Kidney (tissue), 14 donors: ENCODE results near the gene C14orf132. TPM values are rescaled to one million over a fixed set of nuclear protein-coding genes. Genes with fewer than 3 reads are reported as not detected.

Experiments
- DNase-seq, 5 donors: peaks; one replicate each; pipeline ENCODE4 v3.0.0-alpha.2; 2013 to 2020
- FAIRE-seq: peaks from 2 replicates; lab custom pipeline; 2012; peaks lifted over from hg19 to GRCh38; lab: Jason Lieb, UNC
- H3K27ac ChIP-seq, 2 donors: one replicate each; pipeline ENCODE4 v1.7.0; 2013; ENCODE audit warnings: low read depth in 2 of 2, low read length in 2 of 2, inconsistent platforms in 1 of 2
- H3K27me3 ChIP-seq: one replicate; pipeline ENCODE4 v1.7.1; 2013; ENCODE audit warnings: low read length, inconsistent platforms; ENCODE audit not compliant: control insufficient read depth, insufficient read depth
- H3K36me3 ChIP-seq, 3 donors: one replicate each; pipeline versions ENCODE4 v1.7.0 to v1.7.1; 2013; ENCODE audit warnings: low read length in 3 of 3, control low read depth in 1 of 3, inconsistent platforms in 1 of 3; ENCODE audit not compliant: insufficient read depth in 3 of 3, control insufficient read depth in 2 of 3
- H3K4me1 ChIP-seq, 3 donors: one replicate each; pipeline versions ENCODE4 v1.7.0 to v1.7.1; 2013; ENCODE audit warnings: low read length in 3 of 3, inconsistent platforms in 1 of 3, low read depth in 1 of 3; ENCODE audit not compliant: control insufficient read depth in 2 of 3, insufficient read depth in 2 of 3
- H3K4me3 ChIP-seq, 3 donors: one replicate each; pipeline versions ENCODE4 v1.7.0 to v1.8.1; 2013; ENCODE audit warnings: low read length in 3 of 3, control low read depth in 1 of 3, inconsistent platforms in 1 of 3
- H3K9ac ChIP-seq, 3 donors: one replicate each; pipeline versions ENCODE4 v1.7.0 to v1.7.1; 2013; ENCODE audit warnings: low read length in 3 of 3, control low read depth in 1 of 3, inconsistent platforms in 1 of 3
- H3K9me3 ChIP-seq, 3 donors: one replicate each; pipeline versions ENCODE4 v1.7.0 to v1.7.1; 2013; ENCODE audit warnings: low read length in 3 of 3, control low read depth in 1 of 3, inconsistent platforms in 1 of 3; ENCODE audit not compliant: control insufficient read depth in 2 of 3, insufficient read depth in 1 of 3
- intact Hi-C: fragments of 100-400 bp; cut with DNase I; formaldehyde crosslinking; loops from one replicate; pipeline ENCODE4 v1.11.1; 2022
- polyA plus RNA-seq: library from polyadenylated mRNA; stranded (reverse); fragments of 350-450 nt; fragmentation: Illumina TruSeq; extraction: RNeasy Lipid Tissue Mini Kit (QIAGEN cat#74804); gene quantifications from one replicate; pipeline ENCODE4 v1.2.3, GENCODE V29; 2014; ENCODE audit warnings: low read depth, low replicate concordance; ENCODE audit not compliant: insufficient read depth
- total RNA-seq: library from RNA; stranded (reverse); fragmentation: NEBNext Ultra II Directional; extraction: Animal tissue kit (Norgen Biotek cat#: 25700); gene quantifications from one replicate; pipeline ENCODE4 v1.2.1, GENCODE V29; 2021
- TF ChIP-seq, protein P1 (sequence below): IDR thresholded peaks from 3 replicates; pipeline ENCODE4 v1.5.1; 2012; ENCODE audit warnings: mild to moderate bottlenecking, moderate library complexity, borderline replicate concordance; ENCODE audit not compliant: insufficient read depth; ENCODE audit errors: extremely low read depth
- donor health status: control.
- donor health status: control.
- donor health status: control.
- donor health status: control.
- donor health status: control.
- donor health status: DM: yes; HTN: yes; CAD: no.
- donor health status: Normal renal cell carcinoma (clear cell type).

The C14orf132 gene
- total and polyA plus RNA-seq, 2 donors from 2014 or later: 6.0 to 17.5 TPM

- Histone ChIP-seq H3K27ac (no peak overlapping the region), H3K9ac (no peak overlapping the region), H3K27me3 (no peaks in the 10 kb centered on the region), H3K4me1 (peaks cover 0 to 3% (median 0%) of the 10 kb centered on the region in 3 donors), H3K36me3 (no peaks in the 10 kb centered on the region), H3K9me3 (no peaks in the 10 kb centered on the region), H3K4me3 (no peak overlapping the region)
- FAIRE-seq: no peak
- no peak for DNase-seq
- TF ChIP-seq, protein P1, sequence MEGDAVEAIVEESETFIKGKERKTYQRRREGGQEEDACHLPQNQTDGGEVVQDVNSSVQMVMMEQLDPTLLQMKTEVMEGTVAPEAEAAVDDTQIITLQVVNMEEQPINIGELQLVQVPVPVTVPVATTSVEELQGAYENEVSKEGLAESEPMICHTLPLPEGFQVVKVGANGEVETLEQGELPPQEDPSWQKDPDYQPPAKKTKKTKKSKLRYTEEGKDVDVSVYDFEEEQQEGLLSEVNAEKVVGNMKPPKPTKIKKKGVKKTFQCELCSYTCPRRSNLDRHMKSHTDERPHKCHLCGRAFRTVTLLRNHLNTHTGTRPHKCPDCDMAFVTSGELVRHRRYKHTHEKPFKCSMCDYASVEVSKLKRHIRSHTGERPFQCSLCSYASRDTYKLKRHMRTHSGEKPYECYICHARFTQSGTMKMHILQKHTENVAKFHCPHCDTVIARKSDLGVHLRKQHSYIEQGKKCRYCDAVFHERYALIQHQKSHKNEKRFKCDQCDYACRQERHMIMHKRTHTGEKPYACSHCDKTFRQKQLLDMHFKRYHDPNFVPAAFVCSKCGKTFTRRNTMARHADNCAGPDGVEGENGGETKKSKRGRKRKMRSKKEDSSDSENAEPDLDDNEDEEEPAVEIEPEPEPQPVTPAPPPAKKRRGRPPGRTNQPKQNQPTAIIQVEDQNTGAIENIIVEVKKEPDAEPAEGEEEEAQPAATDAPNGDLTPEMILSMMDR: no peak
- intact Hi-C loops: no loop called here
These were observed 80.8 kb downstream of the C14orf132 start for GRCh38 chr14:96119947-96120346.

DNA sequence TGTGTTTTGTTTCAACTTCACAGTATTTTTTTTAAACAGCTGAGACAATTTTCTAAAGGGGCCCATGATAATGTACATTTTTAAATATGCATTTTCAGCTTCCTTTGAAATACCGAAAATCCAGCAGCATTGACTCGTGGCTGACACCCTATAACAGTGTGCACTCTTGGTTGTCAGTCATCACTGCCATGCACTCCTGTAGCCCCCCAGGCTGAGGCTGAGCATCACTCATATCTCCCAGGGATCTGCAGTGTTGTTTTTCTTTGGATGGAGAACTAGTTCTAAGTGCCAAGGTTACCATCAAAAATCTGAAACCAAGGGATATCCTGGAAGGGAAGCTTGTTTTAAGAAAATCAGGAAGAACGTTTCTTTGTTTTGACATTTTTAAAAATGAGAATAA is 81.2 kb downstream of the C14orf132 start:
- Histone ChIP-seq H3K4me1 (peaks cover 0 to 3% (median 0%) of the 10 kb centered on the region in 3 donors), H3K27me3 (no peaks in the 10 kb centered on the region), H3K4me3 (no peak overlapping the region), H3K27ac (no peak overlapping the region), H3K9ac (no peak overlapping the region), H3K36me3 (no peaks in the 10 kb centered on the region), H3K9me3 (no peaks in the 10 kb centered on the region)
- DNase-seq (peak in 1 of 5 donors; percentile 10), FAIRE-seq (no peak)
- intact Hi-C loops: no loop called here
- TF ChIP-seq, protein P1: no peak

DNA sequence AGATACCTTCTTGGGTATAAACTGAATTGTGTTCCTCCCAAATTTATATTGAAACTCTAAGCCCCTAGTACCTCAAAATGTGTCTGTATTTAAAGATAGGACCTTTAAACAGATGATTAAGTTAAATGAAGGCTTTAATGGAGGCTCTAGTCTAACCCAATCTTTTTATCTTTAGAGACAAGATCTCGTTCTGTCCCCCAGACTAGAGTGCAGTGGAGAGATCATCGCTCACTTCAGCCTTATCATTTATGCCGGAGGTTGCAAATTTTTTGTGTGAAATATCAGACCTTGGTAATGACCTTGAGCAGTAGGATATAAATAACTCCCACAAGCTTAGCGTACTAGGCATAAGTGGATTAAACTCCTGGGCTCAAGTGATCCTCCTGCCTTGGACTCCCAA is 81.8 kb downstream of the C14orf132 start:
- H3K36me3 ChIP-seq: no peaks in the 10 kb centered on the region
- no peaks in the 10 kb centered on the region for H3K27me3 ChIP-seq
- no peak overlapping the region for H3K4me3 ChIP-seq
- TF ChIP-seq, protein P1: no peak
- intact Hi-C loops: no loop called here
- H3K27ac ChIP-seq: no peak overlapping the region
- FAIRE-seq: no peak
- H3K9me3 ChIP-seq: no peaks in the 10 kb centered on the region
- peaks cover 0 to 3% (median 0%) of the 10 kb centered on the region in 3 donors for H3K4me1 ChIP-seq
- H3K9ac ChIP-seq: no peak overlapping the region
- DNase-seq: no peak
